NCI-H748 (cell line): Measurements from ENCODE around the gene EEF1AKMT2.
"Not testable (repeated sequence)": the region's sequence is repeated elsewhere in the genome, so short reads cannot be mapped to it uniquely, and the experiment has no call there.

Experiments used
- DNase-seq: peaks from one replicate; lab custom pipeline; 2025; ENCODE audit not compliant: unreplicated experiment; lab: John Stamatoyannopoulos, UW

The EEF1AKMT2 gene

GRCh38 chr10:124791547-124792348 is at the start of gene EEF1AKMT2:
EEF1AKMT2 (minus strand) TSS chr10:124791887; CDS start chr10:124791833, 54 bp downstream.
- DNase-seq: peak; percentile 86

GRCh38 chr10:124837687-124838086 is 46.0 kb upstream of the EEF1AKMT2 start:
- DNase-seq: no peak

- no peak for DNase-seq
Measured at GRCh38 chr10:124831116-124831515, 39.4 kb upstream of the EEF1AKMT2 start.

- DNase-seq: no peak
Measured at GRCh38 chr10:124830445-124830844, 38.8 kb upstream of the EEF1AKMT2 start.

GRCh38 chr10:124829447-124830115 is 37.9 kb upstream of the EEF1AKMT2 start:
- DNase-seq: no peak

- no peak for DNase-seq
Measured at GRCh38 chr10:124827474-124827873, 35.8 kb upstream of the EEF1AKMT2 start.

GRCh38 chr10:124826262-124826661 is 34.6 kb upstream of the EEF1AKMT2 start:
- no peak for DNase-seq

GRCh38 chr10:124825702-124826101 is 34.0 kb upstream of the EEF1AKMT2 start:
- DNase-seq: no peak

GRCh38 chr10:124824932-124825331 is 33.2 kb upstream of the EEF1AKMT2 start:
- not testable (repeated sequence) for DNase-seq

GRCh38 chr10:124824507-124824906 is 32.8 kb upstream of the EEF1AKMT2 start:
- no peak for DNase-seq

GRCh38 chr10:124821520-124821919 is 29.8 kb upstream of the EEF1AKMT2 start:
- no peak for DNase-seq

- DNase-seq: no peak
Measured at GRCh38 chr10:124820121-124820520, 28.4 kb upstream of the EEF1AKMT2 start.

- no peak for DNase-seq
Measured at GRCh38 chr10:124802313-124802675, 10.6 kb upstream of the EEF1AKMT2 start.

GRCh38 chr10:124799211-124799610 is 7.5 kb upstream of the EEF1AKMT2 start:
- DNase-seq: no peak

GRCh38 chr10:124798781-124799180 is 7.1 kb upstream of the EEF1AKMT2 start:
- DNase-seq: no peak

- no peak for DNase-seq
Measured at GRCh38 chr10:124798364-124798763, 6.7 kb upstream of the EEF1AKMT2 start.

GRCh38 chr10:124792998-124793352 is 1.3 kb upstream of the EEF1AKMT2 start:
- DNase-seq: no peak

- not testable (repeated sequence) for DNase-seq
Measured at GRCh38 chr10:124782900-124783299, 8.8 kb downstream of the EEF1AKMT2 start.

- DNase-seq: no peak
Measured at GRCh38 chr10:124768791-124769190, 22.9 kb downstream of the EEF1AKMT2 start.

- DNase-seq: no peak
Measured at GRCh38 chr10:124765256-124765655, 26.4 kb downstream of the EEF1AKMT2 start.

GRCh38 chr10:124763267-124763666 is 28.4 kb downstream of the EEF1AKMT2 start:
- DNase-seq: no peak

GRCh38 chr10:124762281-124762680 is 29.4 kb downstream of the EEF1AKMT2 start:
- DNase-seq: no peak
